ENCODE results near the gene LRP2BP. TPM values are rescaled to one million over a fixed set of nuclear protein-coding genes. Genes with fewer than 3 reads are reported as not detected.
A peak's percentile ranks its signal among the peaks of the same experiment; 100 is the strongest.

Gene LRP2BP
- polyA plus RNA-seq, 2 of the 4 experiments (the other 2 are of a cell fraction), result 0.23 to 0.37 TPM

DNA sequence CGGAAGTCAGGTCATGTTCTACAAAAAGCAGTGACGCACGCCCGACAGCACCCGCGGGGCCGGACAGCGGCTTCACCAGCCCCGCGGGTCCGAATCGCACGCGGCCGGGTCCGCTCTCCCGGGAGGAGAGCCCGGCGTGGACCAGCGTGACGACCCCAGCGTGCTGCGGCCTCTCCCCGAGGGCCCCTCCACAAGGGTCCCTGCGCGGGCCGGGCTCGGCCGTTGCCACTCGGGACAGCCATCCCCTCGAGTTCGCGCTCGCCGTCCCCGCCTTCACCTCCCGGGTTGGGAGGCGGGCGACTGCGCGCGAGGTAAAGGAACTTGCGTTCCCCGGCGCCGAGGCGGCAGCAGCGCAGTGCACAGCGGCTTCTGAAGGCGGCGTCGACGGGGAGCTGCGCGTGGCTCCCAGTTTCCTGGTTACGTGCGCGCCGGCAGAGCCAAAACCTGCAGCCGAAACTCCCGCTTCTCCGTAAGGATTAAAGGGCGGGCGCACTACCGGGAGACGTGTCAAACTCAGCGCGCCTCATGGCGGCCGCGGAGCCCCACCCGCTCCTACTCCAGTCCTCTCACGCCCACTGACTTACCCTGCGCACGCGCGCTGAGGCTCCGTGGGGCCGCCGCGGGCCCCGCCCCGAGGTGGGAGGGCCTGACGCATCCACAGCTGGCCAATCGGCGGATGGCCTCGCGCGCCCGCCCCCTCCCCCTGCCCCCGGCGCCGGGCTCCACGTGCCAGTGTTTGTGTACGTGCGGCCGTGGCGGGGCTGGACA is 416 bp upstream of the LRP2BP start (continued):
- TF ChIP-seq, protein P1, sequence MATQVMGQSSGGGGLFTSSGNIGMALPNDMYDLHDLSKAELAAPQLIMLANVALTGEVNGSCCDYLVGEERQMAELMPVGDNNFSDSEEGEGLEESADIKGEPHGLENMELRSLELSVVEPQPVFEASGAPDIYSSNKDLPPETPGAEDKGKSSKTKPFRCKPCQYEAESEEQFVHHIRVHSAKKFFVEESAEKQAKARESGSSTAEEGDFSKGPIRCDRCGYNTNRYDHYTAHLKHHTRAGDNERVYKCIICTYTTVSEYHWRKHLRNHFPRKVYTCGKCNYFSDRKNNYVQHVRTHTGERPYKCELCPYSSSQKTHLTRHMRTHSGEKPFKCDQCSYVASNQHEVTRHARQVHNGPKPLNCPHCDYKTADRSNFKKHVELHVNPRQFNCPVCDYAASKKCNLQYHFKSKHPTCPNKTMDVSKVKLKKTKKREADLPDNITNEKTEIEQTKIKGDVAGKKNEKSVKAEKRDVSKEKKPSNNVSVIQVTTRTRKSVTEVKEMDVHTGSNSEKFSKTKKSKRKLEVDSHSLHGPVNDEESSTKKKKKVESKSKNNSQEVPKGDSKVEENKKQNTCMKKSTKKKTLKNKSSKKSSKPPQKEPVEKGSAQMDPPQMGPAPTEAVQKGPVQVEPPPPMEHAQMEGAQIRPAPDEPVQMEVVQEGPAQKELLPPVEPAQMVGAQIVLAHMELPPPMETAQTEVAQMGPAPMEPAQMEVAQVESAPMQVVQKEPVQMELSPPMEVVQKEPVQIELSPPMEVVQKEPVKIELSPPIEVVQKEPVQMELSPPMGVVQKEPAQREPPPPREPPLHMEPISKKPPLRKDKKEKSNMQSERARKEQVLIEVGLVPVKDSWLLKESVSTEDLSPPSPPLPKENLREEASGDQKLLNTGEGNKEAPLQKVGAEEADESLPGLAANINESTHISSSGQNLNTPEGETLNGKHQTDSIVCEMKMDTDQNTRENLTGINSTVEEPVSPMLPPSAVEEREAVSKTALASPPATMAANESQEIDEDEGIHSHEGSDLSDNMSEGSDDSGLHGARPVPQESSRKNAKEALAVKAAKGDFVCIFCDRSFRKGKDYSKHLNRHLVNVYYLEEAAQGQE (IDR thresholded peaks at IDR 0.05), result peak; percentile 80
- TF ChIP-seq CBX2 (IDR thresholded peaks at IDR 0.05; ENCODE audit: borderline replicate concordance, low read depth) (no peak), HDAC2 (IDR thresholded peaks at IDR 0.05) (no peak; the same call in 1 of the 2 replicates), KDM1A (IDR thresholded peaks at IDR 0.05; ENCODE audit: low read depth) (no peak), POLR2A (IDR thresholded peaks at IDR 0.05; ENCODE audit: low read length) (peak; percentile 66), RCOR1 (IDR thresholded peaks at IDR 0.05; ENCODE audit: low read depth, low read length) (no peak), CTCF (IDR thresholded peaks at IDR 0.05) (no peak), RFX5 (IDR thresholded peaks at IDR 0.05) (no peak), EHMT2 (IDR thresholded peaks at IDR 0.05; ENCODE audit: low read depth) (no peak), ZNF302 (CRISPR knock-in tag; IDR thresholded peaks at IDR 0.05) (no peak), FOSL2 (IDR thresholded peaks at IDR 0.05) (no peak), FOSL2 (CRISPR knock-in tag; IDR thresholded peaks at IDR 0.05) (peak; percentile 19; the same call in 1 of the 2 replicates), JUNB (IDR thresholded peaks at IDR 0.05) (no peak), PBX3 (IDR thresholded peaks at IDR 0.05) (no peak), JUN (IDR thresholded peaks at IDR 0.05) (peak; percentile 51 to 75; a peak in 4 of 5 replicates), E2F6 (IDR thresholded peaks at IDR 0.05; ENCODE audit: borderline replicate concordance, low read depth) (peak; percentile 93), HEYL (CRISPR knock-in tag; IDR thresholded peaks at IDR 0.05) (no peak), NFE2L2 (conservative IDR thresholded peaks at IDR 0.05; ENCODE audit: low read length) (no peak), RAD21 (conservative IDR thresholded peaks at IDR 0.05 in 1 of 2, IDR thresholded peaks at IDR 0.05 in 1 of 2) (no peak), MYC (IDR thresholded peaks at IDR 0.05; ENCODE audit: borderline replicate concordance, low read length) (peak; percentile 36; the same call in 1 of the 2 replicates), RARB (CRISPR knock-in tag; IDR thresholded peaks at IDR 0.05) (no peak), USF2 (IDR thresholded peaks at IDR 0.05) (peak; percentile 31; the same call in 1 of the 2 replicates), GATA3 (IDR thresholded peaks at IDR 0.05; ENCODE audit: borderline replicate concordance) (0 out of 2 replicates have a peak, but pooled peaks have one; percentile 17), TFCP2L1 (CRISPR knock-in tag; IDR thresholded peaks at IDR 0.05) (peak; percentile 75; the same call in 1 of the 2 replicates)
